HG03066 (cell line): ENCODE results near the gene TPTE2.
"Not testable (repeated sequence)": the region's sequence is repeated elsewhere in the genome, so short reads cannot be mapped to it uniquely, and the experiment has no call there.

Experiments used
- ATAC-seq: cut with Tn5 transposase; IDR thresholded peaks from one replicate; pipeline ENCODE4 v1.9.1; 2021; ENCODE audit warnings: low read depth; ENCODE audit not compliant: unreplicated experiment

The TPTE2 gene

GRCh38 chr13:19572280-19572679 is 10.9 kb upstream of the TPTE2 start:
- ATAC-seq, result no peak

GRCh38 chr13:19567820-19568534 is 6.6 kb upstream of the TPTE2 start:
- ATAC-seq, result peak; percentile 74

GRCh38 chr13:19561585-19561984 is 253 bp upstream of the TPTE2 start:
- ATAC-seq, result no peak

GRCh38 chr13:19560672-19561071 is 660 bp downstream of the TPTE2 start:
- not testable (repeated sequence) for ATAC-seq

GRCh38 chr13:19559739-19560138 is 1.6 kb downstream of the TPTE2 start:
- ATAC-seq, result not testable (repeated sequence)

GRCh38 chr13:19557287-19557686 is 4.0 kb downstream of the TPTE2 start:
- ATAC-seq, result not testable (repeated sequence)

GRCh38 chr13:19549245-19549644 is 12.1 kb downstream of the TPTE2 start:
- ATAC-seq, result not testable (repeated sequence)

GRCh38 chr13:19525634-19526033 is 35.7 kb downstream of the TPTE2 start:
- ATAC-seq, result not testable (repeated sequence)

- ATAC-seq, result no peak
These were observed 42.3 kb downstream of the TPTE2 start for GRCh38 chr13:19519049-19519448.

- ATAC-seq, result not testable (repeated sequence)
These were observed 53.7 kb downstream of the TPTE2 start for GRCh38 chr13:19507623-19508022.

- ATAC-seq, result not testable (repeated sequence)
These were observed 101.2 kb downstream of the TPTE2 start for GRCh38 chr13:19460126-19460525.

- ATAC-seq, result not testable (repeated sequence)
These were observed 122.2 kb downstream of the TPTE2 start for GRCh38 chr13:19439056-19439686.

GRCh38 chr13:19437780-19438179 is 123.6 kb downstream of the TPTE2 start:
- not testable (repeated sequence) for ATAC-seq

- not testable (repeated sequence) for ATAC-seq
These were observed 139.1 kb downstream of the TPTE2 start for GRCh38 chr13:19422236-19422635.

- ATAC-seq, result not testable (repeated sequence)
These were observed 148.8 kb downstream of the TPTE2 start for GRCh38 chr13:19412494-19412893.

- ATAC-seq, result not testable (repeated sequence)
These were observed 178.4 kb downstream of the TPTE2 start for GRCh38 chr13:19382746-19383511.

GRCh38 chr13:19382111-19382510 is 179.2 kb downstream of the TPTE2 start:
- ATAC-seq, result no peak
